GM18502 (cell line): ENCODE measurements around the gene CFAP206.
A peak's percentile ranks its signal among the peaks of the same experiment; 100 is the strongest.
"Not testable (repeated sequence)": the region's sequence is repeated elsewhere in the genome, so short reads cannot be mapped to it uniquely, and the experiment has no call there.

Experiments used
- ATAC-seq: cut with Tn5 transposase; IDR thresholded peaks from one replicate; pipeline ENCODE4 v1.9.1; 2021; ENCODE audit warnings: mild to moderate bottlenecking; ENCODE audit not compliant: unreplicated experiment, poor library complexity

The CFAP206 gene

DNA sequence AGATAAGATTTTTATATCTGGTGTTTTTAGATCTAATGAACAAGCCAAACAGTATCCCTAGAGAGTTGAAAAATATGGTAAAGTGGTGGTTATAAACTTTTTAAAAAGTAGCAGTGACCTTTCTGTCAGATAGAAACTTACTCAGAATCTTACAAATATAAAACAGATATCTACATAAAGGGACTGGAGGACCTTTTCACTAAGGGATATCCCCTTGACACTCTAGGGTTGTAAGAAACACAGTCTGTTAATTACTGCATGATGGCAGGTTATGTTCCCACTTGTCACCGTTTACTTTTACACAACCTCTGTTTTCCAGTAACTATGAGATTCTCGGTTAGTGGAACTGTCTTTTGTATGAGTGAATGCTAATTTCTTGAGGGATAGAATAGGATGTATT, 11.5 kb downstream of the CFAP206 start:
- ATAC-seq: no peak

DNA sequence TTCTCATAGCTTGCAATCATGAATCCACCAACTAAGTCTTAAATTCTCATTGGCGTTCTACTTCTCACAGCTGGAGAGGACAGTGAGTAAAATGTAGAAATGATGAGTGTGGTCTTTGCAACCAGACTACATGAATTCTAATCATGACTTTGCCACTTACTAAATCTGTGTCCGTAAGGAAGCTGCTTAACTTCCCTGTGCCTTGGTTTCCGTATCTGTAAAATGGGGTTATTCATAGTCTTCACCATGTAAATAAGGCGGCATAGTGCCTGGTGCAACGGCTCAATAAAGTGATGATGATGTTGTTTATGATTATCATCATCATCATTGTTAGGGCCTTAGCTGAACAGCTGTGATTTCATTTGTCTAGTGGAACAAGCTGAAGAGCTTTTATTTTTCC, 12.6 kb downstream of the CFAP206 start:
- ATAC-seq: no peak

DNA sequence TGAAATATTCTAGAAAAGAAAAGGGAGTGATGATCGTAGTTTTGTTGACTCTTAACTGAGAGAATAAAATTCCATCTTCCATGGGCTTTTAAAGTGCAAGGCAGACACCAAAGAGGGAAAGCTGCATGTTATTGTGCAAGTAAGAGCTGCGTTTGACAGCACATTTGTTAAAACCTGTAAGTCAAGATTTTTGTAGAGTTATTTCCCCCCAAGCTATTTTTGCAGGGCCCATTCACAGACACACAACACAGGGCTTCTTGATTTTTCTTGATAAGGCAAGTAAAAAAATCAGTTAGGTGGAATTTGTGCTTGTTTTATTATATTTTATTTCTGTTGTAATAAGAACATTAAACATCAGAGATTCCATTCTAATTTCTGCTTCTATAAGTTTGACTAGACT, 13.8 kb downstream of the CFAP206 start:
- no peak for ATAC-seq

DNA sequence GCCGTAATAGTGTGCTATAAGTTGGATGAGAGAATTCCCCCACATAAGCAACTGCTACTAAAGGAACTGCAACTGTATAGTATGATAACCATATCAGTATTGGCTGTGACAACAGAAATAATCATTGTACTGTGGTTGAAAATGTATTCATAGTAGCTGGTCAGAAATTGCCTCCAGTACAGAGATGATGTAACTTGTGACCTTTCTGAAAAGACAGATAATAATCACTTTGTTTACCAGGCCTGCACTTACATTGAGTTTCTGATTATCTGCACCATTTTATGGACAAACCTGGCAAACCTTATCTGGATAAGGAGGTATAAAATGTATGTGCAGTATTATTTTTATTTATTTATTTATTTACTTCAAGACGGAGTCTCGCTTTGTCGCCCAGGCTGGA, 19.0 kb downstream of the CFAP206 start:
- no peak for ATAC-seq

DNA sequence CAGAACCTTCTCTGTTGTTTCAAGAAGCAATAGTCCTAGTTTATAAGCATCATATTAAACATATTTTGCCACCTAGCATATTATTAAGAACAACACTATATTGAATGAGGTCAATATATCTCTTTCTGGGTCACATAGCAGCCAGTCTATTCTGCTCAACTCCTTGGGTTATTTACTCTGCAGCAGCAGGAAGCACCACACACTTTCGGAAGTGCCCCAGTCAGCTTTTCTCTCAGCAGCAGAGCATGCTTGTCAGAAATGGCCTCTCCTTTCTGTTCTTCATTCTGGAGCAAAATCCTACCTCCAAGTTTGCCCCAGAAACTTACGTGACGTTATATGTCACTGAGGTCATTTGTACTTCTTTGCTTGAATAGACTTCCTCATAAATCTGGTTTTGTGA, 22.7 kb downstream of the CFAP206 start:
- ATAC-seq: no peak

DNA sequence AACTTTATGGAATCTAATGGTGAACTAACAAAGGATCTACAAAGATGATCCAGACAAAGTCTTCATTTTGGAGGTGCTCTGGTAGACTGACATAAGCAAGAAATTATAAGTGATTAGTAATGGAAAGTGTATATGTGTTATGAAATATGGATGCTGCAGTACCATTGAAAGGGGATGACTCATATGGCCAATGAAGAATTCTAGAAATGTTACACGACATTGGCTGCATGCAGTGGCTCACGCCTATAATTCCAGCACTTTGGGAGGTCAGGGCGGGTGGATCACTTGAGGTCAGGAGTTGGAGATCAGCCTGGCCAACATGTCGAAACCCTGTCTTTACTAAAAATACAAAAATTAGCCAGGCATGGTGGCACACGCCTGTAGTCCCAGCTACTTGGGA, 23.5 kb downstream of the CFAP206 start:
- no peak for ATAC-seq

DNA sequence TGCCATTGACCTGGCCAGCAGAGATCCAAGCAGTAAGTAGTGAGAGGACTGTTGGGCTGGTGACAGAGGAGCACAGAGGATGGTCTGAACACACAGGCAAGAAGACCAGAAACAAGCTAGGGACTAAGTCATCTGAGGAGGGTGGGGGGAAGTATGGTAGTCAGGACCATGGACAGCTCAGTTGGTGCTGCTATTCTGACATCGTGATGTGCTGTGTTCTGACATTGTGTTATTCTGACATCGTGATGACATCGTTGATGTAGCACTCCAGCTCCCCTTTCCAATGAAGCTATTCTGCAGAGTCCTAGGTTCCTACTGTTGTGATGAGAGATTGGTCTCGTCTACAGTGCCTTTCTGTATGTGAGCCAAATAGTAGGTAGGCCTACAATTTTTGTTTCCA, 28.7 kb downstream of the CFAP206 start:
- no peak for ATAC-seq

DNA sequence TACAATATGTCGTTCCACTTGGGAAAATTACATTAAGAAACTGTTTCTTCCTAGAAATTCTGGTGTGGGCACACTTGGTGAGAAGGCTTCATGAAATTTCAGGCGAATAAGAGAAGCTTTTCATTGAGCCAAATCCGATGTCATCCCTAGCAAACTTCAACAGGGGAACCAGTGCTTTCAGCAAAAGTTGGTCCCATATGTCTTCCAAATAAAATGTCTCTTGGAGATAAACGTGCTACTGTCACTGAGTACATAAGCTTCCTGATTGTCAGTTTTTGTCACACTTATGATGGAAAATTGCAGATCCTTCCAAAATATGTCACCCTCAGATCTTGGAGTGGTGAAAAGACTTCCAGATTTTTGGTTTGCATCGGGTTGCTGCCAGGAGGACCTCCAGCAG, 33.9 kb downstream of the CFAP206 start:
- ATAC-seq: no peak

DNA sequence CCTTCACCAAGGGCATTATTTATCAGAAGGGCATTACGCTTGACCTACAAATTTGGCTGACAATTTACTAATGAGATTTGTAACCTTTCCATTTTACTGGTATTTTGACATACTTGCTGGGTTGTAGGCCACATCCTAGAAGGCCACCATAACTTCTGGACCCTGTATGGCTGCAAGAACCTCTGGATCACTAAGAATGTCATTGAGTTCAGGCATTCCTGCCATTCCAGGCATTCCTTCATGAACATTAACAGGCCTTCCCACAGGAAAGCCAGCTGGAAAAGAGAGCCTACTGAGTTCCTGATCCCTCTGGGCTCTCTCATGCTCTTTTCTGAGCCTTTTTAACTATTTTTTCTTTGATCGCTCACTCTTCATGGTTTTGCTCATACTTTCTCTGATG, 36.6 kb downstream of the CFAP206 start:
- no peak for ATAC-seq

DNA sequence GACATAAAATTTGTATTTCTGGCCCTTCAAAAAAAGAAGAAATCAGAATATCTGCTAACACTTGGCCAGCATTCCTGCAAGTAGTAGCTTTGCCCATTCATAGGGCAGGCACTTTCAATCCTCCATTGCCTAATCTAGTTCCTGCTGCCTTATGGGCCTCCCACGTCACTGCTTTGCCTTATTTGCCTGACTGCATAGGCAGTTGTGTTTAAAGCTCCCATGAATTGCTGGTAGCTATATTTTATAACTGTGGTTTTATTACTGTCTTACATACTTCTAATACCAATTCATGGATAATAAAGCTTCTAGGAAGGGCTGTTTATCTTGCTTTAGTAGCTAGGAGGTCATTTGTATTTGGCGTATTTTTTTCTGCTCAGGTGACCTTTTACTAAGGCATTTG, 57.3 kb downstream of the CFAP206 start:
- no peak for ATAC-seq

DNA sequence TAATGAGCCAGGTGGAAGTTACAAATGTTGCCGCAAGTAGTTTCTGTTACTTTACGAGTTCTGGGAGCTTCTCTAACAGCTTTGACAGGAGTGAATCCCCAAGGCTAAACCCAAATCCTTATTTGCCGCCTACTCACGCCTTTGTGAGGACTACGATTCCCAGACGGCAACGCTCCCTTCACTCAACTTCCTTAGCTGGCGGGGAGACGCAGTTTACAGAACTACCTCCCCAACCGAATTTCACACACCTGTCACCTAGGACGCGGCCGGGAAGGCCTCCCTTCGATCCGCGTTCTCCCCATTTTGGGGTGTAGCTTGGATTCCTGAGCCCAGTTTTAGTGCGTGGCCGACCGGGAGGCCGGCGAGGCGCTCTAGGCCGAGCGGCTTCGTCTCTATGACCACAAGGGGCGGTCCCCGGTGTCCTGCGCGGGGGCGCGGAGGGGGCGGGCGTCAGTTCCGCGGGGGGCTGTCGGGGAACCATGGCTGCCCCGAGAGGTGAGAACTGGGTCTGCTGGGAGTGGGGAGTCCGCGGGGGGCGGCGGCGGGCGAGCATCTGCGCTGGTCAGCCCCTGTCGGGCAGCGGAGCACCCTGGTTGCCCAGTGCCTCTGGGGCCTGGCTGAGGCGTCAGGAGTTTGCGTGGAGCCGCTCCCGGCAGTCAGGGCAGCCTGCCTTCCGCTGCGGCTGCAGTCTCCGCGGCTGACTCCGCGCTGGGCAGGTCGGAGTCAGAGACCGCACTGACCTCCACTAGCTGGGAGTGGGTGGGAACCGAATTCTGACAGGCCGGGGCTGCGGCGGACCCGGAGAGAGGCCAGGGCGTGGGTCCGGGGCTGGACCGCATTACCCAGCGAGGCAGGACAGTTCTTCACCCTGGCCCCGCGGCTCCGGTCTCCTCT, 65.0 kb downstream of the CFAP206 start, which contains the start of gene SLC35A1:
TSS of gene SLC35A1 (plus strand) at position 450 of the 894 bp plus-strand sequence. CDS start at position 480, 30 bp downstream.
- peak; percentile 95 for ATAC-seq

DNA sequence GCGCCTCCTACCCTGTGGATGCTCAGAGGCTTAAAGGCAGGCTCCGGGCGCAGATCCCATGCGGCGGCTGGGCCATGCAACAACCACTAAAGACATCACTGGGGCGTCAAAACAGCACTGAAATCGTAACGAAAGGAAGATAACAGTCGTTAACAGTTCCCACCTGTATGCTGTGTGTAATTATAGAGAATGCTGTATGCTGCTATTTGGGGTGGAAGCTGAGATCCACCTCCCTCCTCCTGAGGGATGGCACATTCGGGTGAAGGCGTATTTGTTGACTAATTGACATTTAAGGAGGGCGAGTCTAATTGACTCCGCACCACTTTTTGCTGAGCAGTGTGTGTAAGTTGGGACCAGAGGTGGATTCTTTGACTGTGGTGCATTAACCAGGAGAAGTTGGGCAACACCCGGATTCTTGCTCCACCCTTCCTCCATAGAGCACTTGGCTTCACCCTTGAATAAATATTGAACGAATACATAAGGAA, 65.7 kb downstream of the CFAP206 start:
- peak; percentile 81 for ATAC-seq

DNA sequence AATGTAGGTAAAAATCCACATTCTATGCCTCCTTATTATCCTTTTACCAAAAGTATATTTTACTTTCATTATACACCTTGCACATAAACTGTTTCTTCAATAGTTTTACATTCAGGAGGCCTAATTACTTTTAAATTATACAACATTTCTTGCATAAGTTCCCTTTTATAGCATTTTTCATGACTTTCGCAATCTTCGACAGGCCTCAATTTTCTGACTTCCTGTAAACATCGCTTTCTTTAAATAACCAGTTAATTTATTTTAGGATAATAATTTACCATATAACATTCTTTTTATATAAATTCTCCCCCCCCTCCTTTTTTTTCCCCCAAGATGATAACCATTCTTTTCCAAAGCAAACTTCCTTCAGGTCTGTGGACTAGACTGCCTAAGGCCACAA, 74.2 kb downstream of the CFAP206 start:
- no peak for ATAC-seq

DNA sequence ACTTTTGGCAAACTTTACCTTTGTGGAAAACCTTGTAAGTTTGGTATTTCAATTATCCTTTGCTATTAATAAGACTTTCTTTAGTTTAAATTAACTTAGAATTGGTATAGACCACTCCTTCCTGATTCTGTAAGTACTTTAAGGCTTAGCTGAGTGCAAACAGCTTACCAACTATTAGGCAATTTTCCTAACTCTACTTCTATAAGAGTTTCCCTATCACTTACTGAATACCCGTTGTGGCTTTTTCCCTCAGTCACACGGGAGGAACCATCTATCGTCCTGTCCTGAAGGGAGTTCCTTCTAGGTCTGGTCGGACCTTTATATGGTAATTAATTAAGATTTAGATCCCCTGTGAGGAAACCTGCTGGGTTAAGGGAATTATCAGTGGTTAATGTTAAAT, 74.6 kb downstream of the CFAP206 start:
- ATAC-seq: no peak

DNA sequence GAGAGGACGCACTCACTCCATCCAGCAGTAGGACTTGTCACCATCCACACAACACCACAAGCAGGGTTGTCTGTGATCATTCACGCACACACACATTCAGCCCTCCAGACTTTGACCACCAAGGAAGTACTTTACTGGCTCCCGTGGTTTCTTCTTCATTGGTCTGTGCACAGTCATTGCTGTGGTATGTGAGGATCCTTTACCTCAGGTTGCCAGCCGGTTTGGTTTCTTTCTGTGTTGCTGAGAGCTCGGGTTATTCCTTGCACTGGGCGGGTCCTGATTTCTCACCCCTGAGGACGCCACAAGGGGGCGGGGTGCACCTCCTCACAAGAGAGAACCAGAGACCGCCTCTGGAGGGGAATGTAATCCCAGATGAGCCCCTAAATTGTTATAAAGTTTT, 76.2 kb downstream of the CFAP206 start:
- no peak for ATAC-seq

DNA sequence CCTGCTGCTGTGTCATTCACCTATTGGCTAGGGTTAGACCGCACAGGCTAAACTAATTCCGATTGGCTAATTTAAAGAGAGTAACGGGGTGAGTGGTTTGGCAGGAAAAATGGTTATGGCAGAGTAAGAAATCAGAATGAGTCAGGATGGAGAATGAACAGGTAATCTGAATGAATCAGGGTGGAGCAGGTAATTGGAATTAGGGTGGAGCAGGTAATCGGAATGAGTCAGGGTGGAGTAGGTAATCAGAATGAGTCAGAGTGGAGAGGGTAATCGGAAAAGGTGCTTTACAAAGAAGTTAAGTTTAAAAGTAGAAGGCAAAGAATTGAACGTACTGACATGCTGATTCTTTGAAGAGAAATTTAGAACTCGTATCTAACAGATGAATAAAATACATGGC, 76.7 kb downstream of the CFAP206 start:
- no peak for ATAC-seq

DNA sequence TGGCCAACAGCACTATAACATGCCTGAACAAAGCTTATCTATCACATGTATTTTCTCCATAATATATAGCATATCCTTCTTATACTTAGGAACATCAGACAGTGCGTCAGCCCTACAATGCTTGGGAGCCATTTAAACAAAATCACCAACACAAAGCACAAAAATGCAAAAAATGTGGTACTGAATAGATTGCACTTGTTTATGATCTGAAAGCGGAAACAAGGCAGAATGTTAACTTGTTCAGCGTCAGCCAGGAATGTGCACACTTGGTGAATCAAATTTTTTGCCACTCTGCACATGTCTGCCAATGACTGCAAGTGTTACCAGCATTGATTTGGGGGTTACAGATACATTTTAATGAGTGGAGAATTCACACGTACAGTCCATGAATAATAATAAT, 79.8 kb downstream of the CFAP206 start:
- no peak for ATAC-seq

DNA sequence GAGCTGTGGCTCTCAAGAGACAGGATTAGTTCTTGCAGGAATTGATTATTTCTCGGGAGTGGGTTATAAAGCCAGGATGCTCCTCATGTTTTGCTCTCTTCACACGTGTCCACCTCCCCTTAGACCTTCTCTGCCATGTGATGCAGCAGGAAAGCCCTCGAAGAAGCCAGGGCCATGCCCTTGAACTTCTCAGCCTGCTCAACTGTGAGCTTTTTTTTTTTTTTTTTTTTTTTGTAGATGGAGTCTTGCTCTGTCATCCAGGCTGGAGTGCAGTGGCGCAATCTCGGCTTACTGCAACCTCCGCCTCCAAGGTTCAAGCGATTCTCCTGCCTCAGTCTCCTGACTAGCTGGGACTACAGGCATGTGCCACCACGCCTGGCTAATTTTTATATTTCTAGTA, 81.6 kb downstream of the CFAP206 start:
- not testable (repeated sequence) for ATAC-seq

DNA sequence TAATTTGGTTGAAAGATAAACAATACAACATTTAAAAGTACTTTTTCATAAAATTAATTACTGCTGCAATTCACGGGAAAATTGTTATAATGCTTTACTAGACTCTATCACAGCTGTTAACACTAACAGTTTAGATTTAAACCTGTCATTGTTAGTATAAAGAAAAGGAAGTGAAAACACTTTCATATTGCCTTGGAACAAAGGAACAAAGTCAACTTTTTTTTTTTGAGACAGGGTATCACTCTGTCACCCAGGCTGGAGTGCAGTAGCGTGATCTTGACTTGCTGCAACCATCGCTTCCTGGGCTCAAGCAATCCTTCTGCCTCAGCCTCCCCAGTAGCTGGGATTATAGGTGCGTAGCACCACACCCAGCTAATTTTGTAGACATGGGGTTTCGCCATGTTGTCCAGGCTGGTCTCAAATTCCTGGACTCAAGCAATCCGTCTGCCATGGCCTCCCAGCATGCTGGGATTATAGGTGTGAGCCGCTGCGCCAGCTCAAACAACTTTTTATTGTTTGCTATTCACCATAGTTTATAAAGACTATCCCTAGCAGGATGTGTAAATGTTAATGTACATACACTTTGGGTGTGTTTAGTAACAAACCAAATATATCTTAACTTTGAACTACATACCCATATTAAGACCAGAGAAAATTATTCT, 87.1 kb downstream of the CFAP206 start:
- ATAC-seq: peak; percentile 91

DNA sequence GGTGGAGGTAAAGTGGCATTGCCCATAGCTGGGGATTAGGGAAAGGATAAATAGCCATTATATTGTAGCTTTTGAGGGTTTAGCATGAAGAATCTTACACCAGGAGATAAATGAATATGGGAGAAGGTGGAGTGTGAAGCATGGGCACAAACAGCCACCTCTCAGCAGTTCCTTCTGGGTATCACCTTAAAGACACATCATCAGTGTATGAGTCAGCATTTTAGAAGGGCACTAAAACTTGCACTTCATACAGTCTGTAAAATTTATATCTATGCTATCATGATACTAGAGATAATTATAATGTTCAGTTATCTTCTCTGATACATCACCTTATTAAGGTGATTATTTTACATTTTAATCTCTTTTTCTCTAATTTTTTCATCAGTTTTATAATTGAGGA, 90.3 kb downstream of the CFAP206 start:
- no peak for ATAC-seq

DNA sequence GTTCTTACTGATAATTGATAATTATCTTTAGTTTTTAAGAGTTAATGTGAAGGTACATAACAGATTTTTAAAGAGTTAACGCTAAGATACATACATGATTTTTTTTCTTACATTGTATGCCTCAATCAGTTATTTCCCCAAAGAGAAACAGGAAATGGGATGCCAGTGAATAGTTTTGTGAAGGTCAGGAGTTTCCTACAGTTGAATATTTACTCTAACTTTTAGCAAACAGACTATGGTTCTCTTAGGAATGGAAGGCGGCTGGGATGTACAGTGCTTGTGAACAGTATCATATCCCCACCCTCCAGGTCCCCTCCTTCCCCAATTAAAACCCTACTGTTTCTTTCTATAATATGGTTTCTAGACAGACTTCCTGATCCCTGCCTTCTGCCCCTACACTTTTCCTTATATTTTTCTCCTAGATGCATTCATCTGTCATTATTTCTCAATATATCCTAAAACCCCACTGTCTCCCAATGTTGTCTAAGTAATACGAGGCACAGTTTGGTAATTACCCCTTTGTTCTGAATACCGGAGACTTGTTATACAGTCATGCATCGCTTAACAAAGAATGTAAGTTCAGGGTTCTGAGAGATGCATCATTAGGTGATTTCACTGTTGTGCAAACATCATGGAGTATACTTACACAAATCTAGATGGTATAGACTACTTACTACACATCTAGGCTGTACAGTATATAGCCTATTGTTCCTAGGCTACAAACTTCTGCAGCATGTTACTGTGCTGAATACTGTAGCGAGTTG, 94.2 kb downstream of the CFAP206 start:
- ATAC-seq: no peak
